Astrocyte (in vitro differentiated cells and primary cell): Measurements from ENCODE around the gene SMARCB1.

Experiments
- EZH2 ChIP-seq: IDR thresholded peaks from 2 replicates; pipeline ENCODE4 v1.6.1; 2012; ENCODE audit warnings: mild to moderate bottlenecking, low read length, inconsistent platforms; ENCODE audit not compliant: insufficient read depth
- TF ChIP-seq, protein P1 (sequence below): IDR thresholded peaks from 2 replicates; pipeline ENCODE4 v1.5.1; 2011; ENCODE audit warnings: low read depth, mild to moderate bottlenecking, inconsistent platforms, low read length, moderate library complexity; ENCODE audit not compliant: insufficient read depth

GRCh38 chr22:23841292-23841691 is 54.5 kb downstream of the SMARCB1 start:
- TF ChIP-seq, protein P1, sequence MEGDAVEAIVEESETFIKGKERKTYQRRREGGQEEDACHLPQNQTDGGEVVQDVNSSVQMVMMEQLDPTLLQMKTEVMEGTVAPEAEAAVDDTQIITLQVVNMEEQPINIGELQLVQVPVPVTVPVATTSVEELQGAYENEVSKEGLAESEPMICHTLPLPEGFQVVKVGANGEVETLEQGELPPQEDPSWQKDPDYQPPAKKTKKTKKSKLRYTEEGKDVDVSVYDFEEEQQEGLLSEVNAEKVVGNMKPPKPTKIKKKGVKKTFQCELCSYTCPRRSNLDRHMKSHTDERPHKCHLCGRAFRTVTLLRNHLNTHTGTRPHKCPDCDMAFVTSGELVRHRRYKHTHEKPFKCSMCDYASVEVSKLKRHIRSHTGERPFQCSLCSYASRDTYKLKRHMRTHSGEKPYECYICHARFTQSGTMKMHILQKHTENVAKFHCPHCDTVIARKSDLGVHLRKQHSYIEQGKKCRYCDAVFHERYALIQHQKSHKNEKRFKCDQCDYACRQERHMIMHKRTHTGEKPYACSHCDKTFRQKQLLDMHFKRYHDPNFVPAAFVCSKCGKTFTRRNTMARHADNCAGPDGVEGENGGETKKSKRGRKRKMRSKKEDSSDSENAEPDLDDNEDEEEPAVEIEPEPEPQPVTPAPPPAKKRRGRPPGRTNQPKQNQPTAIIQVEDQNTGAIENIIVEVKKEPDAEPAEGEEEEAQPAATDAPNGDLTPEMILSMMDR, result no peak
- TF ChIP-seq EZH2, result peak; percentile 12
